ENCODE measurements around the gene LIN37. TPM values are rescaled to one million over a fixed set of nuclear protein-coding genes. Genes with fewer than 3 reads are reported as not detected.

Gene LIN37, protein sequence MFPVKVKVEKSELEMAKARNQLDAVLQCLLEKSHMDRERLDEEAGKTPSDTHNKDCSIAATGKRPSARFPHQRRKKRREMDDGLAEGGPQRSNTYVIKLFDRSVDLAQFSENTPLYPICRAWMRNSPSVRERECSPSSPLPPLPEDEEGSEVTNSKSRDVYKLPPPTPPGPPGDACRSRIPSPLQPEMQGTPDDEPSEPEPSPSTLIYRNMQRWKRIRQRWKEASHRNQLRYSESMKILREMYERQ
- total RNA-seq (2014; rRNA removed; shearing (Covaris generic)) = 4.5 and 5.4 TPM in 2 replicates
- polyA plus RNA-seq (2015; cell fraction: cytosol; rRNA removed) = 8.6 and 10.6 TPM in 2 replicates
- 29.6 and 30.1 TPM in 2 replicates for polyA plus RNA-seq (2015; cell fraction: nucleus; rRNA removed)

DNA sequence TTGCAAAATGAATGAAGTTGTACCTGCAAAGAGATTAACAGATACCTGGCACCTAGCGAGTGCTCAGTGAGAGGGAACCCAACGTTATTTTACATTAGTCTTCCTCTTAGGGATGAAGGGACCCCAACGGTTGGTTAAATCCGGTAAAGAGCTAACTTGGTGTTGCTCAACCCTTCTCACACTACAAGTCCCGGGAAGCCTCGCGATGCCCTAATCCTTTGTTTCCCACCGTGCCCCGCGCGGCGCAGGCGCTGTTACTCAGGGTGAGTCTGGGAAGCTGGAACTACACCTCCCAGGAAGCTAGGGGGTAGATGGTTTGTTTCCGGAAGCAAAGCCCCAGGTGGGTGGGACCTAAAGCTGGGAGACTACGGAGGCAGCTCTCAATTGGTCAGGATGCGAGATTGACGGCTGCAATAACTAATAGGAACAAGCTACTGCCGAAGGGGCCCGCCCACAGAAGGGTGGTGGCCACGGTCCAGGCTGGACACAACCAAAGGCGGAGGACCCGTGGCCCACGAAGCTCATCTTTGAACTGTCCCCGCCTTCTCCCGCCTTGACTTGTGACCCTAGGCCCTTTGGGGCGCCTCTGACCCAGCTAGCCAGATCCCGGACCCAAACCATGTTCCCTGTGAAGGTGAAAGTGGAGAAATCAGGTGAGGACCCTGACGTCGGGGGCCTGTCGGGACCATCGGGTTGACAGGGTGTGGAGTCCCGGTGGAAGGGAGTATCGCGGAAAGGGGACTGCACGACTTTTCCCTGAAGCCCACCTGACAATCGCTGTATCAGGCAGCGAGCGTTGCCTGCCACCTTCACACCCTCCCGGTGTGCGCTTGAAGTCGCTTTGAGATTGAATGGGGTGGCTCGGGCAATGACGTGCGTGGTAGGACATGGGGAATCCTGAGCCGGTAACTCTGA, at the start of gene LIN37:
Gene LIN37 (plus strand): TSS at position 471 of the 915 bp plus-strand sequence. CDS start 149 bp downstream, at position 620.
- peak; percentile 99 for DNase-seq (ENCODE audit: low read depth)

DNA sequence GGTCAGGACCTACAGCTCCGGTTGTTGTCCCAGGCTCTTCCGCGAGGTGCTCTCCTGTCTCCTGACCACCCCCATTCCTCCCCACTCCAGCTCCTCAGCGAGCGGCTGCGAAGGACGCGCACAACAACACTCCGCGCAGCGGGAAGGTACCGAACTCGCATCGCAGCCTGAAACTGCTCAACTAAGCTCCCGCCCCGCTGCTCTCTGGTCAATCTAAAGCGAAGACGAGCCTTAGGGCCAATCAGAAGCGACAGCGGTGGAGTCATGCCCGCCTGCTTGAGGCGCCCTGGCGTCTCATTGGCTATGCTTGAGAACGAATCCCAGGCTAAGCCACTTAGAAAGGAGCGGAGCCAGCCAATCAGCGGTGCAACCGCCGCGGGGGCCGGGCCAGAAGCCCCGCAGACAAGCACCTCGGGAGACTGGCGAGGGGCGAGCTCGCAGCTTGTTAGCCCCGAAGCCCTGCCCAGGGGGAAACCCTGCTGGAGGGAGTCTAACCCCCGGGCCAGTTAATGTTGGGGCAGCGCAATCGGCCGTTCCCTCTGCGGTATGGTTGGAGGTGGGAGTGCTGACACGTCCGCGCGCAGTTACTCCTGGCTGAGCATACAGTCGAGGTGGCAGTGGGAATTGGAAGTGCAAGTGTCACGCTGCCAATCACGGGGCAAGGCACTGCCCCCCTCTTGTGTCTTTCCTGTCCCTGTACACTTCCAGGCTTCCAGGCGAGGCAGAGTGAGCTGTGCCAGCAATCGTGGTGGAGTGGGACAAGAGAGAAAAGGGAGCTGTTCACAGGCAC, 46.0 kb upstream of the LIN37 start:
- peak; percentile 94 for DNase-seq (ENCODE audit: low read depth)

DNA sequence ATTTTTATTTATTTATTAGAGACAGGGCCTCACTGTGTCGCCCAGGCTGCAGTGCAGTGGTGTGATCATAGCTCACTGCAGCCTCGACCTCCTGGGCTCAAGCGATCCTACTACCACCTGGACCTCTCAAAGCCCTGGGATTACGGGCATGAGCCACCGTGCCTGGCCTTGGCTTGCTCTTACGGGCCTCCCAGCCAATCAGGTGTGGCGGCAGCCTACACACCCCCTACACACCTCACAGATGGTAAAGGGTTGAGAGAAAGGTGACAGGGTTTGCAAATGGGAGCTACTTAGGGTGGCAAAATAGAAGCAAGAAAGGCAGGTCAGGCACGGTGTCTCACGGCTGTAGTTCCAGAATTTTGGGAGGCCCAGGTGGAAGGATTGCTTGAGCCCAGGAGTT, 45.0 kb upstream of the LIN37 start:
- no peak for DNase-seq (ENCODE audit: low read depth)

DNA sequence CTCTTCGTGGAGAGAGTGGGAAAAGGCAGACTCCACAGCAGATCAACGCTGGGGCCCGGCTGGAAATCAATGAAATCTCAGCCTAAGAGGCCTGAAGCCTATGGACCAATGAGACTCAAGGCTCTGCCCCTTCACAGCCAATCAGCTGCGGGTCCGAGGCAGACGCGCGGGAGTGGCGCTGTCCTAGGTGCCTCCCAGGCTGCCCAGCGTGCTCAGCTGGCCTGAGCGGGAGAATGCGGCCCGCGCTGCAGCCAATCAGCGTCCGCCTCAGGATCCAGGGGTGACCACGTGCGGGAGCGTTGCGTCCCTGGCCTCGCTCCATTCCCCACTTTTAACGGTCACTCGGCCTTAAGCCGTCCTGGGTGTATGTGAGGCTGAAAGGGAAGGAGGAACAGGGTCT, 44.2 kb upstream of the LIN37 start, which contains the start of gene ZBTB32:
Gene ZBTB32 (plus strand): TSS at position 341 of the 400 bp plus-strand sequence. CDS start 10,069 bp downstream, outside the sequence.
- peak; percentile 21 for DNase-seq (ENCODE audit: low read depth)

DNA sequence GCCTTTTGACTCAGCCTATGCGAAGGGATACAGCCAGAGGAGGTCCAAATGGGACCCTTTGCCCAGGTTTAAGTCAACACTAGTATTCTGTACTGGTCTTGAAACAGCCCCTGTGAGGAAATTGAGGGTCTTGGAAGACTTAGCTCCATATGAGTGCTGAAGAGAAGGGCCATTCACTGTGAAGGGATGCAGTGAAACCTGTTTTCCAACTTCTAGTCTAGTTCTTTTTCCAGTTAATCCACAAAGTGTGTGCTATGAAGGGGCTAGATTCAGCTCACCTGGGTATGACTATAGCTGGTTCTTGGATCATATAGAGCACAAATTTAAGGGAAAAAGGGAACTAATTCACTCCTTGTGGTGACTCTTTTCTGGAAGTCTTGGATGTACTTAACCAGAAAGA, 40.0 kb upstream of the LIN37 start:
- no peak for DNase-seq (ENCODE audit: low read depth)

DNA sequence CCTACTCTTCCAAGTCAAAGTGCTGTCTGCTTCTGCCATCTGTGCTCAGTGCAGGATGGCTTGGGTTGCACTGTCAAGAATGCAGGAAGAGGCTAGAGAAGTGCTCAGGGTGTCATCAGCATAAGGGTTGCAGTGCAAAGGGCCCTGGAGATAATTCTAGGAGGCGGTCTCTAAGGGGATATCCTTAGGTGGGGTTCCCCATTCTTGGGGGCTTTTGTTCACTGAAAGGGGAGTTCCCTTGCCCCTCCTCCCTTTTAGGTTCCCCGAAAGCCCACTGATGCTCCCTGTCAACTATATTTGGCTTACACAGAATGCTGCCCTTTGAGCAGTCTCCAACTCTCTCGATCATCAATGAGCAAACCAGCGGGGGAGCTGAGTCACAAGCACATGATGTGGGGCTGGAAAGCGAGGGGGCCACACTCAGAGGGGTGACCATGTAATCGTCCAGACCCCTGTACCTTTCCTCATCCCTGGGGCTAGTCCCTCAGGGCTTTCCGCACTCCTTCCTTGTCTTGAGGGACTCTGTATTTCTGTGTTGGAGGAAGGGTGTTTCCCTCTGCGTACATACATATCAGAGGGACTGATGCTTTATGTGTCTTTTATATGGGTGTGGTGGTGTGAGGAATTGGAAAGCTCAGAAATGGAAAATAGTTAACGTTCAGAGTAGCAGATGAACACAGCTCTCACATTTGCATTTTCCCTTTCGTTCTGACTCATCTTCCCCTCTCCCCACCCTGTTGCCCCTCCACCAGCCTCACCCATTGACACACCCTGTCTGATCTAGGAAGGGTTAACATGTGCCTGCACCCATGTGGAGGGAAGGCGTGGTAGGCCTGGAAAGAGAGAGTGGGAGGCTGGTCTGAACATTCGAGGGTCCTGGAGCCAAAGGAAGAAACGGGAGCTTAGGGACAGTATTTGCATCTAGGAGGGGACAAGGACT, 37.3 kb upstream of the LIN37 start:
- no peak for DNase-seq (ENCODE audit: low read depth)

DNA sequence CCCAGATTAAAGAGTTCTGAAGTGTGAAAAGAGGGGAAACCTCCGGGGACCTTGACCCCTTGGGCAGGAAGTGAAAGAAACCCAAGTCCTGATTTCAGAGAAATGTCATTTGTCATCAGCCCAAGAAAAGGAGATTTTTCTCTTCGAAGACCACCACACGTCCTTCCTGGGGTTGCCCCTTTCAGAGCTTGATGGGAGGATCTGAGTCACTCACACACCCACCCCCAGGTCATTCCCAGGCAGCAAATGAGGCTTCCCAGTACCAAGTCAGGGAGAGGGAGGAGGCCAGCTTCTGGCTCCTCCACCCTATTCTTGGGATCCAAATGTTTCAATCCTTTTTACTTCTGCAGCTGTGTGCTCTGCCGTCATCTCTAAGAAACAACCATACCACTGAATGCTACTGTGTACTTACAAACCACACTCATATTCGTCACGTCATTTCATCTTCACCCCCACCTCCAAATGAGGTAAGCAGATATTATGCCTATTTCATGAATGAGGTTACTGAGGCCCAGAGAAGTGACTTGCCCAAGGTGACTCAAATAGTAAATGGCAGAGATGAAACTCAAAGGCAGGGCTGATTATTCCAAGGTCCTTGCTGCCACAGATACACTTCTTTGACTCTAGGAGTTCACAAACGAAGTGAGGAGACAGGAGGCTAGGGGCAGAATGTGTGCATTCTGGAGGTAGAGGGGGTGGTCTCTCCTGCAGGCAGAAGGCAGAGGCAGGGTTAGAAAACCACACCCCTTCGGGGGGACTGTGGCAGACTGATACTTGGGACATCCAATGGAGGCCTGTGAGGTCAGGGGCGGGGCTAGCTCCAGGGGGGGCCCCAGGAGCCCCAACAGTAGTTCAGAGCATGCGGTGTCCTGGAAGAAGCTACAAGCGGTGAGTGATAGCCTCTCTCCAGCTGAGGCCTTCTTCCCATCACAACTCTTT, 35.5 kb upstream of the LIN37 start:
- DNase-seq (ENCODE audit: low read depth) = no peak

DNA sequence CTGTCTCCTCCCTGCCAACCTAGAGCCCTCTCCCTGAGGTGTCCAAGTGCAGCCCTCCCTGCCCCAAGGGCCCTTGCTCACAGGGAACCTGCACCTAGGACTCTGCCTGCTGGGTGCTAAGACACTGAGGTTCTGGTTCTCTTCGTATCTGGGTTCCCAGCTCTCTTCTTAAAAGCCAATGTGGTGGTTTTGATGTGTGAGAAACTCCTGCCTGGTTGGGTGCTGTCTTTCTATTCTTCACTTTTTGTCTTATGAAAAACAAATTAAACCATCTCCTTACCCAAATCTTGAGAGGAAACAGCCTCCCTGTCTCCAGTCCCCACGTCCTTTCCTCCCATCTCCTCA, 34.9 kb upstream of the LIN37 start:
- no peak for DNase-seq (ENCODE audit: low read depth)

DNA sequence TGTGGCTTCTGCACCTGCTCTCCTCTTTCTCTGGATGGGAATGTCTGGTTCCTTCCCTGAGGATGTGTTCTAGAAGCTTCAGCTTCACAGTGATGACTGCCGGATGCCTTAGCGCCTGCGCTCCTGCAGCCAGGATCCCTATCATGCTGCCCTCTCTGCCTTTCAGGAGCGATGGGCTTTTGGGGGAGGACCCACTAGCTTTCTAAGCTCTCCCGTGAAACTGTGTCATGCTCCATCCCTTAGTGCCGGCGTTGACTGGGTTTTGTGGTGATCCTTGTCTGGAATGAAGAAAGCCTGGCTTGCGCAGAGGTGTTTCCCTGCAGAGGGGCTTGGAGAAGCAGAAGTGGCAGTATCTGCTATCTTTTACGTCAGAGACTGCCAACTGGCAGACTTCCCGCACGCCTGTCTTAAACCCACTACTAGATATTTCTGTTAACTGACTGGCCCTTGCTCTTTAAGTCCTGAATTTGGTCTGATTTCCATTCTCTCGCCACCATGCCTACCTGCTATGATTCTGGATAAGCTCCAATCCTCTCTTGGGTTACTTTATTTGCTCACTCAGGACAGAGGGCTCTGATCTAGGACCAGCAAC, 34.4 kb upstream of the LIN37 start:
- DNase-seq (ENCODE audit: low read depth) = no peak

DNA sequence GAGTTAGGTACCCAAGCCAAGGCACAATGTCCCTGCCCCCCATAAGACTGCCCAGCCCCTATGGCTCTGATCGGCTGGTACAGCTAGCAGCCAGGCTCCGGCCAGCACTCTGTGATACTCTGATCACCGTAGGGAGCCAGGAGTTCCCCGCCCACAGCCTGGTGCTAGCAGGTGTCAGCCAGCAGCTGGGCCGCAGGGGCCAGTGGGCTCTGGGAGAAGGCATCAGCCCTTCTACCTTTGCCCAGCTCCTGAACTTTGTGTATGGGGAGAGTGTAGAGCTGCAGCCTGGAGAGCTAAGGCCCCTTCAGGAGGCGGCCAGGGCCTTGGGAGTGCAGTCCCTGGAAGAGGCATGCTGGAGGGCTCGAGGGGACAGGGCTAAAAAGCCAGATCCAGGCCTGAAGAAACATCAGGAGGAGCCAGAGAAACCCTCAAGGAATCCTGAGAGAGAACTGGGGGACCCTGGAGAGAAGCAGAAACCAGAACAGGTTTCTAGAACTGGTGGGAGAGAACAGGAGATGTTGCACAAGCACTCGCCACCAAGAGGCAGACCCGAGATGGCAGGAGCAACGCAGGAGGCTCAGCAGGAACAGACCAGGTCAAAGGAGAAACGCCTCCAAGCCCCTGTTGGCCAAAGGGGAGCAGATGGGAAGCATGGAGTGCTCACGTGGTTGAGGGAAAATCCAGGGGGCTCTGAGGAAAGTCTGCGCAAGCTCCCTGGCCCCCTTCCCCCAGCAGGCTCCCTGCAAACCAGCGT, 33.6 kb upstream of the LIN37 start:
- DNase-seq (ENCODE audit: low read depth) = no peak

DNA sequence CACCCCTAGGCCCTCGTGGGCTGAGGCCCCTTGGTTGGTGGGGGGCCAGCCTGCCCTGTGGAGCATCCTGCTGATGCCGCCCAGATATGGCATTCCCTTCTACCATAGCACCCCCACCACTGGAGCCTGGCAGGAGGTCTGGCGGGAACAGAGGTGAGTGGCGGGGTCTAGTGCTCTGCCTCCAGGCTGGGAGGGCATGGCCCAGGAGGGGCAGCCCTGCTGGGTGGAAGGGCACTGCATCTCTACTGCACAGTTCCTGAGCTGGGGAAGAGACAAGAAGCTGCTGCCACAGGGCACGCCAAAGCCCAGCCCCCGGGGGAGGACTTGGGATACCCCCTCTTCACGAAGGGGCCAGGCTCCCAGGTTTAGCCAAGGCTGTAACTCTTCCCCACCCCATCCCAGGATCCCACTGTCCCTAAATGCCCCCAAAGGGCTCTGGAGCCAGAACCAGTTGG, 33.0 kb upstream of the LIN37 start:
- DNase-seq (ENCODE audit: low read depth) = no peak

DNA sequence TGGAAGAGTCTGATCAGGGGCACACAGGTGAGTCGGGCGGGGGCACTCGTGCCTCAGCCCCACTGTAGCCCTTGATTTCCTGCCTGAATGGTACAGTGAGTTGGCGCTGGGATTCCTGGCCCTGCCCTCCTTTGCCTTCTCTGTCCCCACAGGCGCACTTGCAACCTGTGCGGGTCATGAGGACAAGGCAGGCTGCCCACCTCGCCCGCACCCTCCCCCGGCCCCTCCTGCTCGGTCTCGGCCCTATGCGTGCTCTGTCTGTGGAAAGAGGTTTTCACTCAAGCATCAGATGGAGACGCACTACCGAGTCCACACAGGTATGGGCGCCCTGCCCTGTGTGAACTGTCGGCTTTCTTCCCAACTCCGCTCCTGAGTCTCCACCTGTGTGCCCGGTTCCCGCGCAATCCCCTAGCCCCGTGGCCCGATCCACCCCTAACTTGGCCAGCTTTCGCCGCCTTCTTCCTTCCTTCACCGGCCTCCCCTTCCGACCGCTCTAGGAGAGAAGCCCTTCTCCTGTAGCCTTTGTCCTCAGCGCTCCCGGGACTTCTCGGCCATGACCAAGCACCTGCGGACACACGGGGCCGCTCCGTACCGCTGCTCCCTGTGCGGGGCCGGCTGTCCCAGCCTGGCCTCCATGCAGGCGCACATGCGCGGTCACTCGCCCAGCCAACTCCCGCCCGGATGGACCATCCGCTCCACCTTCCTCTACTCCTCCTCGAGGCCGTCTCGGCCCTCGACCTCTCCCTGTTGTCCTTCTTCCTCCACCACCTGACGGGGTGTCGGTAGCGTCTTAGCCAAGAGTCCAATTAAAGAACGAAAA, 32.2 kb upstream of the LIN37 start:
- DNase-seq (ENCODE audit: low read depth) = no peak

DNA sequence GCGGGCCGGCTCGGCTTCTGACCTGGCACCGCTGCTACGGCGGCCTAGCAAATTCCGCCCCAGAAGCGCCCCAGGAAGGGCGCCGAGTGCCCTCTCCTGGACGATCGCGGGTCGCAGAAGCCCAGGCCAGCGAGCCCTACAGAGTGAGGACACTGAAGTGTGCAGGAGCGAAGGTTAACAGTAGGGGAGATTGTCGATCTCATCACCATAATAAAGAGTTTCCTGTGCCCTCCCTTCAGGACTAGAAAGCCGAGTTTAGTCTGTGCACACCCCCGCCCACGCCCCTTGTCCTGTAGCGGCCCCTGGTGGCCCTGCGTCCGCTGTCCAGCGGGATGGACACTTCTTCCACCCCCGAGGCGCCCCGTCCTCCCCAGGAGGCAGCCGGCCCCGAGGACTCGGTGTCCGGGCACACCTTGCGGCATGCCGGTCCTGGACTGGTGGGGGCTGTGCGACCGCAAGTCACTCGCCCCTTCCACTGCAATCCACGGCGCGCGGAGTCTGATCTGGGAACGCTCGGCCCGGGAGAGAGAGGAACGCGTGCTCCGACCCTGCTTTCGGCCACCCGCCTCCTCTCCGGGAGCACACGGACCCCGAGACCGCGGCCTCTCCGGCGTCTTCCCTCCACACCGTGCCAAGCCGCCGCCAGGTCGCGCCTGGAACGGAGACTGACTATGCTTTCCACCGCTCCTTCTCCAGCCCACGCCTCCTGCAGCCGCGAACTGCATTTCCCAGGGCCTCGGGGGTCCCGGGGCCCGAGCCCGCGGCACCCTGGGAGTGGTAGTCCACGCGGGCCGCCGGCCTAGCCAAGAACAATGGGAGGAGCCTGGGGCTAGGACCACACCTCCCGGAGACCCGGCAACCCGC, 31.3 kb upstream of the LIN37 start:
- DNase-seq (ENCODE audit: low read depth) = peak; percentile 87

DNA sequence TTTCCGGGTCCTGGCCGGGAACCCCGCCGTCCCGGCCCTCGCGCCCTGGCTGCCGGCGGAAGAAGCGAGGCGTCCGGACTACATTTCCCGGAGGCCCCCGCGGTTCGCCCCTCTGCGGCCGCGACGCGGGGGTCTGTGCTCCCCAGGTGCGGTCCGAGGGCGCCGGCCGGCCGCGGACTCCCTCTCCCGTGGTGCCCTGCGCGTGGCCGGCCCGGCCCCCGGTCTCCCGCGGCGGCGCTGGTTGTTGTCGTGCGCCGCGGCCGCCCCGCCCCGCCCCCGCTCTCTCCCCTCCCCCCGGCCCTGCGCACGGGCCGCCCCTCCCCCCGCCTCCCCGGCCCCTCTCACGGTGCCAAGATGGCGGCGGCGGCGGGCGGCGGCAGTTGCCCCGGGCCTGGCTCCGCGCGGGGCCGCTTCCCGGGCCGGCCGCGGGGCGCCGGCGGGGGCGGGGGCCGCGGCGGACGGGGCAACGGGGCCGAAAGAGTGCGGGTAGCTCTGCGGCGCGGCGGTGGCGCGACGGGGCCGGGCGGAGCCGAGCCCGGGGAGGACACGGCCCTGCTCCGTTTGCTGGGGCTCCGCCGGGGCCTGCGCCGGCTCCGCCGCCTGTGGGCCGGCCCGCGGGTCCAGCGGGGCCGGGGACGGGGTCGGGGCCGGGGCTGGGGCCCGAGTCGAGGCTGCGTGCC, 30.6 kb upstream of the LIN37 start, which contains the start of gene KMT2B:
Gene KMT2B (plus strand): TSS at position 339 of the 680 bp plus-strand sequence. CDS start 16 bp downstream, at position 355.
- DNase-seq (ENCODE audit: low read depth) = peak; percentile 97

DNA sequence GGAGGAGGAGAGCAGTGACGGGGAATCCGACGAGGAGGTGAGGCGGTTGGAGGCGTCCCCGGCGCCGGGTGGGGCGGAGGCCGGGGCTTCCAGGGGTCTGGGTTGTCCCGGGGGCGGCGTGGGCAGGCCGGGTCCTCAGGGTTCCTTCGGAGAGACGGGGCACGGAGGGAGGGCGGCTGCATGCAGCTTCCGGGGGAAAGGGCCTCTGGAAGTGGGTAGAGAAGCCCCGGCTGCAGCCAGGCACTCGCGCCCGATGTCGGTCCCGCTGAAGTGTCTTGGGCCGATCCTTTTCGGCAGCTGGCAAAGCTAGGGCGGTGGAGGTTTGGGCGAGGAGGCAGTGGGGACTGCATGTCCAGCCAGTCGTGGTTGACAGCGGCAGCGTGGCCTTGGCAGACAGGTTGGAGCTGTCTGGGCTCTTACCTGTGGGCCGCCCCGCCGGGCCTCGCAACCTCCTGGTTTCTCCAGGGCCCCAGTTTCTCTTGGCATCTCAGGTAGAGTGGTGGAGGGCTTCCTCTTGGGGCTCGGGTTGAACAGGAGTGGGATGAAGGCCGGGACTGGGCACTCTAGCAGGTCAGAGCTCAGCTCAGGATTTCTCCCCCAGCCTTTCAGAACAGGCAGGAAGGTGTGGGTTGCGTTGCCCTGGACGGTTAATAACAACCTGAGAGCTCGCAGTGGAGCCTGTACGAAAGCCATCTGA, 29.9 kb upstream of the LIN37 start:
- DNase-seq (ENCODE audit: low read depth) = no peak

Measured in HT1080 (cell line).